BLaER1 treated with 17β-estradiol and CSF1 and Interleukin-3, amounts not matched to agents 10 nM and 100 nM (cell line): ENCODE results near the gene WBP2.

Experiments
- H3K27ac ChIP-seq, 11 experiments: shearing (Covaris generic); formaldehyde crosslinking; 2 replicates each; pipeline ENCODE4 v1.8.1; 2022
- H3K27me3 ChIP-seq, 11 experiments: shearing (Covaris generic); formaldehyde crosslinking; 2 replicates each; pipeline ENCODE4 v1.8.1; 2022
- H3K36me3 ChIP-seq, 11 experiments: shearing (Covaris generic); formaldehyde crosslinking; 2 replicates each; pipeline ENCODE4 v1.8.1; 2022
- H3K4me1 ChIP-seq, 10 experiments: shearing (Covaris generic); formaldehyde crosslinking; 2 replicates each; pipeline ENCODE4 v1.8.1; 2022
- H3K4me2 ChIP-seq, 11 experiments: shearing (Covaris generic); formaldehyde crosslinking; 2 replicates each; pipeline ENCODE4 v1.8.1; 2022
- H3K4me3 ChIP-seq, 10 experiments: shearing (Covaris generic); formaldehyde crosslinking; 2 replicates each; pipeline ENCODE4 v1.8.1; 2022
- H3K9ac ChIP-seq, 11 experiments: shearing (Covaris generic); formaldehyde crosslinking; 2 replicates each; pipeline ENCODE4 v1.8.1; 2022
- H3K9me3 ChIP-seq, 11 experiments: shearing (Covaris generic); formaldehyde crosslinking; replicated peaks in 1 of 11; 2 replicates each; pipeline ENCODE4 v1.8.1; 2022
- H4K20me1 ChIP-seq, 11 experiments: shearing (Covaris generic); formaldehyde crosslinking; 2 replicates each; pipeline ENCODE4 v1.8.1; 2022
- Cebpa-rat ChIP-seq, 11 experiments: shearing (Covaris generic); IDR thresholded peaks; 2 replicates each; pipeline ENCODE4 v1.8.1; 2022

WBP2 gene

GRCh38 chr17:75878174-75878998 is 23.3 kb upstream of the WBP2 start, which contains the start of gene TRIM47:
Gene TRIM47 (minus strand): TSS chr17:75878581. CDS start chr17:75878548, 33 bp downstream.
- Histone ChIP-seq H3K27me3 (peaks cover 14 to 56% (median 50%) of the 10 kb centered on the region in 11 experiments), H3K4me3 (peak within 1 kb of the TSS; percentile 49 to 69 (median 58)), H4K20me1 (peaks cover 0 to 6% (median 0%) of the 10 kb centered on the region in 11 experiments; a peak in 2 of 22 replicates), H3K4me1 (peaks cover 80 to 97% (median 89%) of the 10 kb centered on the region in 10 experiments), H3K9ac (peak within 1 kb of the TSS; percentile 39 to 82 (median 70)), H3K36me3 (peaks cover 0 to 12% (median 0%) of the 10 kb centered on the region in 11 experiments; a peak in 3 of 22 replicates), H3K27ac (peak within 1 kb of the TSS; percentile 34 to 77 (median 60); a peak in 21 of 22 replicates), H3K9me3 (no peaks in the 10 kb centered on the region), H3K4me2 (peak within 1 kb of the TSS; percentile 83 to 97 (median 90))
- no peak for TF ChIP-seq Cebpa-rat (IDR thresholded peaks at IDR 0.05)

DNA sequence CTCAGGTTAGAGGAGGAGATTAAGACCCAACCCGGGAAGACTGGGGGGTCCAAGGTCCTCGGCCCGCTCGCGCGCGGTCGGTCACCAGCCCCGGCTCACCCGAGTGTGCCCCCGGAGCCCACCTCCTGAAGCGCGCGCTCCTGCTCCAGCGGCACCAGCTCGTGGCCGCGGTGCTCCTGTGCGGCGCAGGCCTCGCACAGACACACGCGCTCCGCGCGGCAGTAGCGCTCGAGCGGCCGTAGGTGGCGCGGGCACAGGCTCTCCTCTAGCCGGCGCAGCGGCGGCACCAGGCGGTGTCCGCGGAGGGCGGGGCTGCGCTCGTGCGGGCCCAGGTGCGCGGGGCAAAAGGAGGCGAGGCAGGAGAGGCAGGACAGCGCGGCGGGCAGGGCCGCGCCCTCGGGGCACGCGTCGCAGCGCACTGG is 22.6 kb upstream of the WBP2 start:
- Histone ChIP-seq H3K36me3 (peaks cover 0 to 12% (median 0%) of the 10 kb centered on the region in 11 experiments; a peak in 3 of 22 replicates), H3K4me3 (peak overlapping the region; percentile 49 to 69 (median 58)), H3K4me2 (peak overlapping the region; percentile 83 to 97 (median 90)), H3K9me3 (no peaks in the 10 kb centered on the region), H3K4me1 (peaks cover 80 to 97% (median 89%) of the 10 kb centered on the region in 10 experiments), H3K27me3 (peaks cover 14 to 56% (median 50%) of the 10 kb centered on the region in 11 experiments), H3K27ac (peak overlapping the region; percentile 34 to 77 (median 60); a peak in 21 of 22 replicates), H4K20me1 (peaks cover 0 to 6% (median 0%) of the 10 kb centered on the region in 11 experiments; a peak in 2 of 22 replicates), H3K9ac (peak overlapping the region; percentile 39 to 82 (median 70))
- no peak for TF ChIP-seq Cebpa-rat (IDR thresholded peaks at IDR 0.05)

GRCh38 chr17:75876938-75877751 is 22.0 kb upstream of the WBP2 start:
- H3K9me3 ChIP-seq: no peaks in the 10 kb centered on the region
- peak overlapping the region; percentile 39 to 82 (median 70) for H3K9ac ChIP-seq
- H3K4me2 ChIP-seq: peak overlapping the region; percentile 83 to 97 (median 90)
- peak overlapping the region; percentile 49 to 69 (median 58) for H3K4me3 ChIP-seq
- TF ChIP-seq Cebpa-rat (IDR thresholded peaks at IDR 0.05): no peak
- peak overlapping the region; percentile 34 to 77 (median 60); a peak in 21 of 22 replicates for H3K27ac ChIP-seq
- H3K27me3 ChIP-seq: peaks cover 14 to 56% (median 50%) of the 10 kb centered on the region in 11 experiments
- peaks cover 79 to 97% (median 89%) of the 10 kb centered on the region in 10 experiments for H3K4me1 ChIP-seq
- H3K36me3 ChIP-seq: peaks cover 0 to 12% (median 0%) of the 10 kb centered on the region in 11 experiments; a peak in 3 of 22 replicates
- H4K20me1 ChIP-seq: peaks cover 0 to 6% (median 0%) of the 10 kb centered on the region in 11 experiments; a peak in 2 of 22 replicates

GRCh38 chr17:75876190-75876937 is 21.2 kb upstream of the WBP2 start:
- Histone ChIP-seq H3K9ac (peak overlapping the region; percentile 39 to 82 (median 70); a peak in 21 of 22 replicates), H3K36me3 (peaks cover 0 to 12% (median 0%) of the 10 kb centered on the region in 11 experiments; a peak in 3 of 22 replicates), H3K4me1 (peaks cover 71 to 94% (median 83%) of the 10 kb centered on the region in 10 experiments), H3K4me2 (peak overlapping the region; percentile 83 to 97 (median 90)), H3K9me3 (no peaks in the 10 kb centered on the region), H3K4me3 (peak overlapping the region in 6 of 10 experiments; percentile 8 to 69 (median 62); a peak in 10 of 20 replicates), H3K27me3 (peaks cover 14 to 56% (median 50%) of the 10 kb centered on the region in 11 experiments), H4K20me1 (peaks cover 0 to 6% (median 0%) of the 10 kb centered on the region in 11 experiments; a peak in 2 of 22 replicates), H3K27ac (peak overlapping the region; percentile 25 to 77 (median 61); a peak in 18 of 22 replicates)
- no peak for TF ChIP-seq Cebpa-rat (IDR thresholded peaks at IDR 0.05)

DNA sequence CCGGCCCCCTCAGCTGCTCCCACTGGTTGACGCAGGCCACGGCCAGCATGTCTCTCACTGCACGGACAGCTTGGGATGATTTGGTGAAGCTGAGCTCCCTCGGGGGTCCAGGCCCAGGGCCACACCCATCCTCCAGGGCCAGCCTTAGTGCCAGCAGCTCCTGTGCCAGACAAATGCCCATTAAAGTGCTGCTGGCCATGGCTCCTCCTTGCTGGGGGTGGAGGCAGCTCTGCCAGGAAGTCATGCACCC is 20.7 kb upstream of the WBP2 start:
- peak overlapping the region in 6 of 10 experiments; percentile 8 to 69 (median 62); a peak in 9 of 20 replicates for H3K4me3 ChIP-seq
- peak overlapping the region; percentile 83 to 97 (median 90) for H3K4me2 ChIP-seq
- peaks cover 14 to 55% (median 49%) of the 10 kb centered on the region in 11 experiments for H3K27me3 ChIP-seq
- no peaks in the 10 kb centered on the region for H3K9me3 ChIP-seq
- no peak for TF ChIP-seq Cebpa-rat (IDR thresholded peaks at IDR 0.05)
- peak overlapping the region in 10 of 11 experiments; percentile 18 to 69 (median 46); a peak in 18 of 22 replicates for H3K27ac ChIP-seq
- peaks cover 0 to 12% (median 0%) of the 10 kb centered on the region in 11 experiments; a peak in 3 of 22 replicates for H3K36me3 ChIP-seq
- peak overlapping the region; percentile 17 to 82 (median 70); a peak in 19 of 22 replicates for H3K9ac ChIP-seq
- H4K20me1 ChIP-seq: peaks cover 0 to 6% (median 0%) of the 10 kb centered on the region in 11 experiments; a peak in 2 of 22 replicates
- peaks cover 66 to 89% (median 78%) of the 10 kb centered on the region in 10 experiments for H3K4me1 ChIP-seq

DNA sequence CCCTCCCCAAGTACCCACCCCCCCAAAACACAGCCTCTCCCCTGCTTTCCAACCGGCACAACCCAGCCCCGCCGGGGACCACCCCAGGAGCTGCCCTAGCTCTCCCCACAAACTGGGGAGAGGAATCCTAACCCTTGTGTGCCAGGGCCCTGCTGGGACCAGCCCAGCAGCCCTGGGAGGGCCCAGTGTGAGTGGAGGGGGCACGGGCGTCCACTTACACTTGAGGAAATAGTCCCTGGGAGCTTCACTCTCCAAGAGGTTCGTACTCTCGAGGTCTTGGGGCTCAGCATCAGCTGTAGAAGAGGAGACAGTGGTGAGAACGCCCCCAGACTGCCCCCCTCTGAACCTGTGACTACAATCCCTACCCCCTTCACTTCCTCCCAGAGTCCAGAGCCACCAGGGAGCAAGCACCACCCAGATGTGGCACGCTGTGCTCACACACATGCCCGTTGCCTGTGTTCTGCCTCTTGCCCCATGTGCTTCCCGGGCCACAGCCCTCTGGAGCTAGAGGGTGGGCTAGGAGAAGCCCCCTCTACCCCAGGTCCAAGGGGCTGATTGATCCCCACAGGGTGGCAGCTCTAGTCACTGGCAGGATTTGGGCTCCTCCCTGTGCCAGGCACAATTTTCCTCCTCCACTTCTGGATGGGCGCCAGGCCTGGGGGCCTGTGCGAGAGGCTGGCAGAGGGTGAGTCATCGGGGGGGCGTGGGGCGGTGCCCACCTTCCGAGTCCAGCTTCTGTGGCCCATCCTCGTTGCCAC is 20.2 kb upstream of the WBP2 start:
- H4K20me1 ChIP-seq: peaks cover 0 to 6% (median 0%) of the 10 kb centered on the region in 11 experiments; a peak in 2 of 22 replicates
- peaks cover 14 to 50% (median 44%) of the 10 kb centered on the region in 11 experiments for H3K27me3 ChIP-seq
- H3K27ac ChIP-seq: peak overlapping the region in 10 of 11 experiments; percentile 18 to 69 (median 46); a peak in 16 of 22 replicates
- H3K4me3 ChIP-seq: peak overlapping the region in 4 of 10 experiments; percentile 59 to 69 (median 66); a peak in 7 of 20 replicates
- H3K4me1 ChIP-seq: peaks cover 62 to 84% (median 72%) of the 10 kb centered on the region in 10 experiments
- H3K36me3 ChIP-seq: peaks cover 0 to 12% (median 0%) of the 10 kb centered on the region in 11 experiments; a peak in 3 of 22 replicates
- peak overlapping the region; percentile 83 to 97 (median 90) for H3K4me2 ChIP-seq
- TF ChIP-seq Cebpa-rat (IDR thresholded peaks at IDR 0.05): no peak
- H3K9me3 ChIP-seq: no peaks in the 10 kb centered on the region
- peak overlapping the region; percentile 17 to 82 (median 70); a peak in 20 of 22 replicates for H3K9ac ChIP-seq
